Lower leg skin (tissue), 3 donors: ENCODE results near the gene VAV2.

Source experiments
- POLR2A ChIP-seq, 2 donors: fragments of 450-650 bp; IDR thresholded peaks; one replicate each; pipeline ENCODE4 v1.6.1; 2016 to 2017; ENCODE audit warnings: antibody characterized with exemption in 2 of 2, mild to moderate bottlenecking in 1 of 2, moderate library complexity in 1 of 2
- TF ChIP-seq, protein P1 (sequence below), 3 donors: fragments of 450-650 bp; IDR thresholded peaks; one replicate each; pipeline ENCODE4 v1.5.1; 2016; ENCODE audit warnings: antibody characterized with exemption in 3 of 3, mild to moderate bottlenecking in 3 of 3, moderate library complexity in 2 of 3

DNA sequence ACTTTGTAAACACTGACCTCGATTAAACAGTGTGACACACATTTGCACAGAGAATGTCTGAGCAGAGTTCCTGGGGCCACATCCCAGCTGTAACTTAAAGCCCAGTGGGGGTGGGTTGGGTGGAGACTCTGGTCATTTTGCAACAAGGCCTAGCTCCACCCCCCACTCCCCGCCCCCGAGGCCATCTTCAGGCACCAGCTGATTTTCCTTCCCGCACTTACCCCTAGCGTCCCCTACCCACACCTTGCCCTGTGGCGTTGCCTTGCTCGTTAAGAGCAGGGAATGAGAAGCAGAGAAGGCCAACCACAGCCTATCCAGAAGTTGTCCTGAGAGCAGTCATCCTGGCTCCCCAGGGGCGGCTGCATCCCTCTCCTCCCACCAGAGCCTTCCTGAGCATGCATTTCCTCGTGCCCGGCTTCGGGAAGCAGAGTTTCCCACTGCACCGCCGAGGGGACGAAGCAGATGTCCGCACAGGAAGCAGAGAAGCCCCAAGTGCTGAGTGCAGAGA lies 152.2 kb downstream of the VAV2 start:
- TF ChIP-seq, protein P1, sequence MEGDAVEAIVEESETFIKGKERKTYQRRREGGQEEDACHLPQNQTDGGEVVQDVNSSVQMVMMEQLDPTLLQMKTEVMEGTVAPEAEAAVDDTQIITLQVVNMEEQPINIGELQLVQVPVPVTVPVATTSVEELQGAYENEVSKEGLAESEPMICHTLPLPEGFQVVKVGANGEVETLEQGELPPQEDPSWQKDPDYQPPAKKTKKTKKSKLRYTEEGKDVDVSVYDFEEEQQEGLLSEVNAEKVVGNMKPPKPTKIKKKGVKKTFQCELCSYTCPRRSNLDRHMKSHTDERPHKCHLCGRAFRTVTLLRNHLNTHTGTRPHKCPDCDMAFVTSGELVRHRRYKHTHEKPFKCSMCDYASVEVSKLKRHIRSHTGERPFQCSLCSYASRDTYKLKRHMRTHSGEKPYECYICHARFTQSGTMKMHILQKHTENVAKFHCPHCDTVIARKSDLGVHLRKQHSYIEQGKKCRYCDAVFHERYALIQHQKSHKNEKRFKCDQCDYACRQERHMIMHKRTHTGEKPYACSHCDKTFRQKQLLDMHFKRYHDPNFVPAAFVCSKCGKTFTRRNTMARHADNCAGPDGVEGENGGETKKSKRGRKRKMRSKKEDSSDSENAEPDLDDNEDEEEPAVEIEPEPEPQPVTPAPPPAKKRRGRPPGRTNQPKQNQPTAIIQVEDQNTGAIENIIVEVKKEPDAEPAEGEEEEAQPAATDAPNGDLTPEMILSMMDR (IDR thresholded peaks at IDR 0.05) = no peak
- no peak for TF ChIP-seq POLR2A (IDR thresholded peaks at IDR 0.05)
